GM12873 (cell line): ENCODE data around the gene THRSP.

Source experiments
- TF ChIP-seq, protein P1 (sequence below): IDR thresholded peaks from 2 replicates; pipeline ENCODE4 v1.5.1; 2012; ENCODE audit warnings: low read depth, mild to moderate bottlenecking, moderate library complexity, low read length, control low read depth; ENCODE audit not compliant: insufficient read depth; ENCODE audit errors: missing control alignments

The THRSP gene

DNA sequence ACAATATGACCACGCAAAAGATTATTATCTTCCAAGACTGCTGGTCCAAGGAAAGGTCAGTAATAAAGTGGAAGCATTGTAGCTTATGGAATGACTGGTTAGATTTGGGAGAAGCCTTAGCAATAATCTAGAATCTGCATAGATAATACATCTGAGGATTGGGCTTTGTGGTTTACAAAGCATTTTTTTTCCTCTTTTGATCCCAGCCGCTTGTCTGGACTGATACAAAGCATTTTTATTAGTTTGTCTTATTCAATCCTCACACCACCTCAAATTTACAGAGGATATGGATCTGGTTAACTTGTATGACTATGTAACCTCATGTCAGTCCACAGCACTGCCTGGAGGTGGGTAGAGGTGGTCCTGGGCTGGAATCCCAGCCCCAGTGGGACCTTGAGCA, 990 bp upstream of the THRSP start:
- TF ChIP-seq, protein P1, sequence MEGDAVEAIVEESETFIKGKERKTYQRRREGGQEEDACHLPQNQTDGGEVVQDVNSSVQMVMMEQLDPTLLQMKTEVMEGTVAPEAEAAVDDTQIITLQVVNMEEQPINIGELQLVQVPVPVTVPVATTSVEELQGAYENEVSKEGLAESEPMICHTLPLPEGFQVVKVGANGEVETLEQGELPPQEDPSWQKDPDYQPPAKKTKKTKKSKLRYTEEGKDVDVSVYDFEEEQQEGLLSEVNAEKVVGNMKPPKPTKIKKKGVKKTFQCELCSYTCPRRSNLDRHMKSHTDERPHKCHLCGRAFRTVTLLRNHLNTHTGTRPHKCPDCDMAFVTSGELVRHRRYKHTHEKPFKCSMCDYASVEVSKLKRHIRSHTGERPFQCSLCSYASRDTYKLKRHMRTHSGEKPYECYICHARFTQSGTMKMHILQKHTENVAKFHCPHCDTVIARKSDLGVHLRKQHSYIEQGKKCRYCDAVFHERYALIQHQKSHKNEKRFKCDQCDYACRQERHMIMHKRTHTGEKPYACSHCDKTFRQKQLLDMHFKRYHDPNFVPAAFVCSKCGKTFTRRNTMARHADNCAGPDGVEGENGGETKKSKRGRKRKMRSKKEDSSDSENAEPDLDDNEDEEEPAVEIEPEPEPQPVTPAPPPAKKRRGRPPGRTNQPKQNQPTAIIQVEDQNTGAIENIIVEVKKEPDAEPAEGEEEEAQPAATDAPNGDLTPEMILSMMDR, result no peak

DNA sequence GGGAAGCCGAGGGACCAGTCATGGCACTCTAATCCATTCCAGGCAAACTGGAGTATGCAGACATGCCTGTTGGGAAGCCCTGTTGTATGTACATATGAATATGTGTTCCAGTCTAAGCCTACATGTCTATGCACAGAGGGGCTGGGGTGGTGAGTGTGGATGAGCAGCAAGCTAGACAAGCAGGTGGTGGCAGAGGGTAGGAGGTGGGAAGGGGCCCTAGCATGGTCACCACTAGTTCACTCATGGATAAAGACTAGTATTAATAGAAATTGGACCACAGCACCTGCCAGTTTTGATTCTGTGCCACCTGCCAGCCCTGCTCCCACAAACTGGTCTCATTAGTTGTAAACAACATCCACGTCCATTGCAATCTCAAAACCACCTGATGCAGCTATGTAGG, 1.5 kb downstream of the THRSP start:
- TF ChIP-seq, protein P1, result no peak

DNA sequence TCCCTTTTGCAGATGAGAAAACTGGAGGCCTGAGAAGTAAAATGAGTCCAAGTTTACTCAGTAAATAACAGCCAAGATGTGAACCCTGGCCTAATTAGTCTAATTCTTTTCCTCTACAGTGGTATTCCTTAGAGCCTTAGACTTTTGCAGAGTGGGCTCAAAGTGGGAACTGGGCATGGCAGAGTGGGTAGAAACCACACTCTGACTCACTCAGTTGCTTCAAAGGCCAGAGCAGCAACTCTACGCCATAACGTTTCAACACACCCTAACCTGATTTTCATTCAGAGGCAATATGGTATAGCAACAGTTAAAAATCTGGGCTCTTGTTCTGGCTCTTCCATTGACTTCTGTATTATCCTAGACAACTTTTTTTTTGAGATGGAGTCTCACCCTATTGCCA, 2.8 kb downstream of the THRSP start:
- TF ChIP-seq, protein P1, result no peak

GRCh38 chr11:78067704-78068103, 4.0 kb downstream of the THRSP start:
- TF ChIP-seq, protein P1, result no peak

- TF ChIP-seq, protein P1, result no peak
Observed at GRCh38 chr11:78069465-78069864, 5.8 kb downstream of the THRSP start.

DNA sequence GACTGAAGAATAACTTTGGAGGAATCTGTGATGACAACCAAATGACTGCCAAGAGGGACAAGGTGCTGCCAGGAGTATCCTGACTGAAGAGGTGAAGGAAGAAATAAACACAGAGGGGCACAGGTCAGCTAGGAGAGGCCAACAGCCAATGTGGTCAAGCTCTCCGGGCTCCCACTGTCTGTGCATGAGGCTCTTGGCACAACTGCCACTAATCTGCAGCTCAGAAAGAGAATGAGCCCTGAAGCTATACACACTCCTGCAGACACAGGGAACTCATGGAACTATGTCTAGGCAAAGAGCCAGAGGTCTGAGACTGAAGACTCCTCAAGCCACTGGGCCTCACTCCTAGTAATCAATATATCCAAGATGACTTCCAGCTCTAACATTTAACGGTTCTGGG, 7.0 kb downstream of the THRSP start:
- TF ChIP-seq, protein P1, result no peak

DNA sequence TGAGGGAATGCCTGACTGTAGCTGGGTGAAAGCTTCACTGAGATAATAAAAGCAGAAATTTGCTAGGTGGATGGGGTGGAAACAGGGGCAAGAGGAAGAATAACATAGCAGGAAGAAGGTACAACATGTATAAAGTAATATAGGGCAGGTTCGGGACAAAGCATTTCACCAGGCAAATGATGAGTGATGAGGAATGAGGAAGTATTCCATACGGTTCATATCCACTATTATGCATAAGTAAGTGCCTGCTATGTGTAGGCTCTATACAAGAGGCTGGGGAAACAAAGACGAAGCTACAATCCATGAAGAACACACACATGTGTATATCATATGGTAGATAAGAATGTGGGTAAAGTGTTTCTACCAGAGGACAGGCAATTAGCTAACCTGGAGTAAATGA, 8.1 kb downstream of the THRSP start:
- TF ChIP-seq, protein P1, result no peak
